ENCODE results near the gene KIFBP. TPM values are rescaled to one million over a fixed set of nuclear protein-coding genes. Genes with fewer than 3 reads are reported as not detected.

KIFBP gene
- total and polyA plus RNA-seq, 2 donors (not counting 3 experiments of a cell fraction or from before 2014, with no cell fraction given), result 17.6 to 39.8 TPM

DNA sequence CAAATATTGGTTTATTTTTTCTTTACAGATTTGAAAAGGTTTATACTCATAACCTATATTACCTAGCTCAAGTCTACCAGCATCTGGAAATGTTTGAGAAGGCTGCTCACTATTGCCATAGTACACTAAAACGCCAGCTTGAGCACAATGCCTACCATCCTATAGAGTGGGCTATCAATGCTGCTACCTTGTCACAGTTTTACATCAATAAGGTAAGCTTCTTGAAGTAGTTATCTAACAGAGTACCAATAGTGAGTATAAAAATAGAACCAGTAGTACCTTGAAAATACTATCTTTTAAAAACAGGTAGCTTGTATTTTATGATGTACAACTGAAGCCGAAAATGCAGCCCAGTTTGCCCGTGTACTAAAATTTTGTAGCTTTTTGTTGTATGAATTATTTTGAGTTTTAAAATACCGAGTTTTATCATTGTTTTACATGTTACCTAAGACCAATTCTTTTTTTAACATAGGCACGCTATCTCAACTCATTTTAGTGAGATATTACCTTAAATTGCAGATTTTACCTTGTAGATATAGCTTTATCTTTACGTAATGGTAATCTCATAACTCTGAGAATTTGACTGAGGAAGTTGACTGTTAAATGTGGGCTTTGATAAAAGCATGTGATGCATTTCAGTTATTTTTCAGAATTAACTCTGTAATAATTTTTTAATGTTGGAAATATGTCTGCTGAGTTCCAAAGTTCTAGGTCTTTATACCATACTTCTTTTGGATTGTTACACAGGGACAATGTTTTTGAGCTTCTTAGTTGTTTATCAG, 17.3 kb downstream of the KIFBP start:
- Histone ChIP-seq H3K4me1 (ENCODE audit: control insufficient read depth, extremely low read depth, insufficient read depth, low read length) (no peaks in the 10 kb centered on the region), H3K9me3 (replicated peaks; ENCODE audit: control insufficient read depth, insufficient read depth, low read length) (no peaks in the 10 kb centered on the region), H4K20me1 (replicated peaks; ENCODE audit: control insufficient read depth, extremely low read depth, insufficient read depth, low read length) (no peaks in the 10 kb centered on the region), H3K4me3 (replicated peaks in 1 of 3; ENCODE audit: insufficient read depth in 1 of 3, low read depth in 1 of 3, low read length in 3 of 3) (no peak overlapping the region), H3K27ac (ENCODE audit: insufficient read depth, low read depth, low read length) (no peak overlapping the region), H3K36me3 (ENCODE audit: control insufficient read depth in 2 of 2, extremely low read depth in 1 of 2, insufficient read depth in 2 of 2, low read length in 2 of 2) (peaks cover 1 to 15% of the 10 kb centered on the region in 2 experiments), H3K27me3 (ENCODE audit: control insufficient read depth in 2 of 2, insufficient read depth in 2 of 2, low read length in 2 of 2) (no peaks in the 10 kb centered on the region), H2AFZ (ENCODE audit: low read depth, low read length) (no peak overlapping the region), H3K9ac (replicated peaks; ENCODE audit: extremely low read depth, insufficient read depth, low read length) (no peak overlapping the region), H3K9me1 (replicated peaks; ENCODE audit: control insufficient read depth, extremely low read depth, insufficient read depth, low read length) (no peaks in the 10 kb centered on the region), H3K79me2 (ENCODE audit: control insufficient read depth, insufficient read depth, low read length) (peaks cover 4% of the 10 kb centered on the region), H3K4me2 (ENCODE audit: insufficient read depth, low read length) (no peak overlapping the region)
- POLR2A ChIA-PET, result no interaction called here
- no TSS peak for BruUV-seq (replicated peaks)
- intact Hi-C loops (cut with micrococcal nuclease) (loop anchor here (1.0 to 5.0 kb wide), 3 partner anchors 87 to 406 kb away; no protein-coding TSS in a partner anchor), dilution Hi-C loops (cut with MboI; ENCODE audit: extremely low pct_ligation_motif_present, low sequenced_read_pairs) (no loop called here)
- DNase-seq (ENCODE audit: low read depth, low spot score), result no peak
- no peak for FAIRE-seq
- TF ChIP-seq FOS (IDR thresholded peaks at IDR 0.05; ENCODE audit: borderline replicate concordance, insufficient read depth, low read length), result no peak
- TF ChIP-seq, protein P1, sequence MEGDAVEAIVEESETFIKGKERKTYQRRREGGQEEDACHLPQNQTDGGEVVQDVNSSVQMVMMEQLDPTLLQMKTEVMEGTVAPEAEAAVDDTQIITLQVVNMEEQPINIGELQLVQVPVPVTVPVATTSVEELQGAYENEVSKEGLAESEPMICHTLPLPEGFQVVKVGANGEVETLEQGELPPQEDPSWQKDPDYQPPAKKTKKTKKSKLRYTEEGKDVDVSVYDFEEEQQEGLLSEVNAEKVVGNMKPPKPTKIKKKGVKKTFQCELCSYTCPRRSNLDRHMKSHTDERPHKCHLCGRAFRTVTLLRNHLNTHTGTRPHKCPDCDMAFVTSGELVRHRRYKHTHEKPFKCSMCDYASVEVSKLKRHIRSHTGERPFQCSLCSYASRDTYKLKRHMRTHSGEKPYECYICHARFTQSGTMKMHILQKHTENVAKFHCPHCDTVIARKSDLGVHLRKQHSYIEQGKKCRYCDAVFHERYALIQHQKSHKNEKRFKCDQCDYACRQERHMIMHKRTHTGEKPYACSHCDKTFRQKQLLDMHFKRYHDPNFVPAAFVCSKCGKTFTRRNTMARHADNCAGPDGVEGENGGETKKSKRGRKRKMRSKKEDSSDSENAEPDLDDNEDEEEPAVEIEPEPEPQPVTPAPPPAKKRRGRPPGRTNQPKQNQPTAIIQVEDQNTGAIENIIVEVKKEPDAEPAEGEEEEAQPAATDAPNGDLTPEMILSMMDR (IDR thresholded peaks at IDR 0.05; ENCODE audit: extremely low read depth in 1 of 2, insufficient read depth in 1 of 2, low read depth in 1 of 2, low read length in 2 of 2), result no peak
- no peak for TF ChIP-seq EZH2 (IDR thresholded peaks at IDR 0.05; ENCODE audit: borderline replicate concordance, low read depth, low read length, severe bottlenecking)
- no peak for TF ChIP-seq MYC (IDR thresholded peaks at IDR 0.05; ENCODE audit: low read depth, low read length)
- no peak for TF ChIP-seq JUN (IDR thresholded peaks at IDR 0.05; ENCODE audit: borderline replicate concordance, insufficient read depth, insufficient read length, low read depth)
- CTCF ChIA-PET, result interaction anchor here (0.9 to 7.8 kb wide), 22 partner anchors 10 to 403 kb away, joined by 3 to 298 read pairs (median 6); partner anchors contain the start of genes KIFBP, SRGN and VPS26A

Data from endothelial cell of umbilical vein (primary cell).